Peyer's patch (tissue), 4 donors: ENCODE results near the gene BMP6. TPM values are rescaled to one million over a fixed set of nuclear protein-coding genes. Genes with fewer than 3 reads are reported as not detected.

ENCODE experiments used
- DNase-seq, 3 donors: peaks; one replicate each; pipeline ENCODE4 v3.0.0-alpha.2; 2017 to 2019
- H3K27ac ChIP-seq, 4 donors: fragments of 200-600 bp; sonication (generic); one replicate each; pipeline ENCODE4 v1.5.1; 2016 to 2019
- H3K27me3 ChIP-seq, 2 donors: fragments of 200-600 bp; sonication (generic); one replicate each; pipeline ENCODE4 v1.5.1; 2019
- H3K36me3 ChIP-seq, 3 donors: fragments of 200-600 bp; sonication (generic); one replicate each; pipeline ENCODE4 v1.5.1; 2016 to 2019
- H3K4me1 ChIP-seq, 4 donors: fragments of 200-600 bp; sonication (generic); one replicate each; pipeline ENCODE4 v1.5.1; 2016 to 2019
- H3K4me3 ChIP-seq, 4 donors: fragments of 200-600 bp; sonication (generic); 1 replicate in 3 of 4; 2 replicates in 1 of 4; pipeline ENCODE4 v1.5.1; 2016 to 2019; ENCODE audit warnings: mild to moderate bottlenecking in 1 of 4
- H3K9me3 ChIP-seq, 4 donors: fragments of 200-600 bp; sonication (generic); one replicate each; pipeline ENCODE4 v1.5.1; 2016 to 2019; ENCODE audit warnings: mild to moderate bottlenecking in 1 of 4
- CTCF ChIP-seq, 6 experiments: fragments of 450-650 bp in 4 of 6; fragments of 200-600 bp in 2 of 6; sonication (generic) in 1 of 6; IDR thresholded peaks; one replicate each; pipeline ENCODE4 v1.5.1; 2017 to 2019; ENCODE audit warnings: antibody characterized with exemption in 6 of 6, mild to moderate bottlenecking in 3 of 6, moderate library complexity in 1 of 6
- POLR2A ChIP-seq, 2 donors: fragments of 450-650 bp; IDR thresholded peaks; one replicate each; pipeline ENCODE4 v1.5.1; 2017; ENCODE audit warnings: antibody characterized with exemption in 2 of 2, mild to moderate bottlenecking in 2 of 2, moderate library complexity in 2 of 2
- total RNA-seq, 4 donors: library from RNA; depleted of rRNA; stranded (reverse); fragments of >200 nt; gene quantifications; one replicate each; pipeline ENCODE4 v1.1.0, GENCODE V29; 2016

The BMP6 gene
- total RNA-seq, 4 donors from 2014 or later = 0.88 to 3.6 (median 2.2) TPM

- no peaks in the 10 kb centered on the region for H3K9me3 ChIP-seq
- H3K4me1 ChIP-seq = peaks cover 0 to 25% (median 8%) of the 10 kb centered on the region in 4 donors
- H3K4me3 ChIP-seq = no peak overlapping the region
- H3K27me3 ChIP-seq = no peaks in the 10 kb centered on the region
- DNase-seq = no peak
- TF ChIP-seq CTCF (IDR thresholded peaks at IDR 0.05) = no peak
- no peak for TF ChIP-seq POLR2A (IDR thresholded peaks at IDR 0.05)
- peaks cover 0 to 33% (median 0%) of the 10 kb centered on the region in 3 donors for H3K36me3 ChIP-seq
- H3K27ac ChIP-seq = no peak overlapping the region
These were observed 179.5 kb downstream of the BMP6 start for GRCh38 chr6:7905416-7905815.

GRCh38 chr6:7906741-7907140, 180.8 kb downstream of the BMP6 start:
- no peak overlapping the region for H3K4me3 ChIP-seq
- H3K27ac ChIP-seq = no peak overlapping the region
- no peaks in the 10 kb centered on the region for H3K9me3 ChIP-seq
- H3K36me3 ChIP-seq = peaks cover 0 to 30% (median 0%) of the 10 kb centered on the region in 3 donors
- peaks cover 0 to 26% (median 8%) of the 10 kb centered on the region in 4 donors for H3K4me1 ChIP-seq
- DNase-seq = no peak
- no peak for TF ChIP-seq POLR2A (IDR thresholded peaks at IDR 0.05)
- no peak for TF ChIP-seq CTCF (IDR thresholded peaks at IDR 0.05)
- no peaks in the 10 kb centered on the region for H3K27me3 ChIP-seq

DNA sequence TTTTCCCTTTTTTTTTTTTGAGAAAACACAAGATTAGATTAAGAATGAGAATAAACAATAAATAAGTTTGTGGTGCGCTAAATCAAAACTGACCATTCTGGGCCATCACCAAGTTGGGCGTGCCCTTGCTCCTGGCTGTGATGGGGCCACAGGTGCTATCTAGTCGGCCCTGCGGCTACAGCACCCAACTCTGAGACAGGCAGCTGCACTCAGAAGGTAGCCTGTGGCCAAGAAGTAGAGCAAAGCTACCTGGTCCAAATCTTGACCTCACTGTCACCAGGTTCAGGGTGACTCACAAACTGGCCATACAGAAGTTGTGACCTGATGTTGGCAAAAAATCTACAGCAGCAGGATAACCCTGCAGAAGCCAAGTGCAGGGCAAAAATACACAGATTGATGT, 181.3 kb downstream of the BMP6 start:
- peaks cover 0 to 27% (median 8%) of the 10 kb centered on the region in 4 donors for H3K4me1 ChIP-seq
- peak in 1 of 3 donors; percentile 45 for DNase-seq
- H3K27me3 ChIP-seq = no peaks in the 10 kb centered on the region
- peaks cover 0 to 26% (median 0%) of the 10 kb centered on the region in 3 donors for H3K36me3 ChIP-seq
- H3K4me3 ChIP-seq = no peak overlapping the region
- H3K9me3 ChIP-seq = no peaks in the 10 kb centered on the region
- no peak overlapping the region for H3K27ac ChIP-seq
- TF ChIP-seq CTCF (IDR thresholded peaks at IDR 0.05) (no peak), POLR2A (IDR thresholded peaks at IDR 0.05) (no peak)

- Histone ChIP-seq H3K4me3 (peak overlapping the region; percentile 77 to 97 (median 96)), H3K4me1 (peaks cover 0 to 27% (median 8%) of the 10 kb centered on the region in 4 donors), H3K27me3 (no peaks in the 10 kb centered on the region), H3K36me3 (peaks cover 0 to 1% (median 0%) of the 10 kb centered on the region in 3 donors), H3K9me3 (no peaks in the 10 kb centered on the region), H3K27ac (peak overlapping the region; percentile 76 to 86 (median 81))
- peak in 2 of 3 donors; percentile 72 to 86 for DNase-seq
- TF ChIP-seq CTCF (IDR thresholded peaks at IDR 0.05) (no peak), POLR2A (IDR thresholded peaks at IDR 0.05) (no peak)
These were observed 183.7 kb downstream of the BMP6 start for GRCh38 chr6:7909323-7910276.

- DNase-seq = no peak
- TF ChIP-seq CTCF (IDR thresholded peaks at IDR 0.05) (no peak), POLR2A (IDR thresholded peaks at IDR 0.05) (no peak)
- Histone ChIP-seq H3K36me3 (no peaks in the 10 kb centered on the region), H3K9me3 (no peaks in the 10 kb centered on the region), H3K4me3 (peak overlapping the region; percentile 77 to 97 (median 96)), H3K27me3 (no peaks in the 10 kb centered on the region), H3K27ac (peak overlapping the region; percentile 76 to 86 (median 81)), H3K4me1 (peaks cover 0 to 27% (median 8%) of the 10 kb centered on the region in 4 donors)
These were observed 184.4 kb downstream of the BMP6 start for GRCh38 chr6:7910298-7910653.
